Thymus (tissue), 11 donors: Measurements from ENCODE around the gene HS3ST3B1. TPM values are rescaled to one million over a fixed set of nuclear protein-coding genes. Genes with fewer than 3 reads are reported as not detected.
A peak's percentile ranks its signal among the peaks of the same experiment; 100 is the strongest.

Source experiments
- DNase-seq, 9 donors: peaks; one replicate each; pipeline ENCODE4 v3.0.0-alpha.2; 2013; ENCODE audit warnings: low spot score in 9 of 9, low read depth in 6 of 9, missing footprints in 1 of 9
- H3K27ac ChIP-seq, 2 donors: one replicate each; pipeline ENCODE4 v1.5.1; 2013; ENCODE audit warnings: control low read depth in 1 of 2, low read depth in 1 of 2, low read length in 1 of 2, mild to moderate bottlenecking in 1 of 2, moderate library complexity in 1 of 2
- H3K27me3 ChIP-seq, 2 donors: one replicate each; pipeline ENCODE4 v1.5.1; 2013; ENCODE audit warnings: low read length in 1 of 2; ENCODE audit not compliant: control insufficient read depth in 2 of 2, insufficient read depth in 1 of 2
- H3K36me3 ChIP-seq, 2 donors: one replicate each; pipeline ENCODE4 v1.5.1; 2013; ENCODE audit warnings: low read length in 1 of 2, mild to moderate bottlenecking in 1 of 2, moderate library complexity in 1 of 2; ENCODE audit not compliant: control insufficient read depth in 2 of 2, insufficient read depth in 2 of 2
- H3K4me1 ChIP-seq, 2 donors: one replicate each; pipeline ENCODE4 v1.5.1; 2013; ENCODE audit warnings: low read length in 2 of 2; ENCODE audit not compliant: control insufficient read depth in 2 of 2, insufficient read depth in 2 of 2
- H3K4me3 ChIP-seq, 2 donors: one replicate each; pipeline ENCODE4 v1.5.1; 2013; ENCODE audit warnings: low read length in 2 of 2, control low read depth in 1 of 2, mild to moderate bottlenecking in 1 of 2
- H3K9me3 ChIP-seq, 2 donors: one replicate each; pipeline ENCODE4 v1.5.1; 2013; ENCODE audit warnings: low read length in 1 of 2, mild to moderate bottlenecking in 1 of 2; ENCODE audit not compliant: control insufficient read depth in 2 of 2, insufficient read depth in 1 of 2
- WGBS: extraction: QIAGEN DNeasy Blood & Tissue Kit; methylation state at CpG from one replicate; pipeline ENCODE4 v1.1.7; 2013; 5-methylcytosine and 5-hydroxymethylcytosine counted together
- polyA plus RNA-seq: library from polyadenylated mRNA; stranded (reverse); fragments of 200-250 nt; gene quantifications from one replicate; pipeline ENCODE4 v1.2.3, GENCODE V29; 2013
- total RNA-seq: library from RNA; stranded (reverse); fragments of 120-200 nt; gene quantifications from one replicate; pipeline ENCODE4 v1.2.4, GENCODE V29; 2013
- donor health status: healthy.

Gene HS3ST3B1
- total and polyA plus RNA-seq, 2 donors: 5.8 to 6.3 TPM

- no peak for DNase-seq
- no peaks in the 10 kb centered on the region for H3K9me3 ChIP-seq
- H3K27me3 ChIP-seq: no peaks in the 10 kb centered on the region
- 94% methylated on average over 2 of the region's 2 CpGs for WGBS
- no peak overlapping the region for H3K27ac ChIP-seq
- peaks cover 0 to 5% of the 10 kb centered on the region in 2 donors for H3K4me1 ChIP-seq
- peaks cover 0 to 3% of the 10 kb centered on the region in 2 donors for H3K36me3 ChIP-seq
- no peak overlapping the region for H3K4me3 ChIP-seq
Observed at GRCh38 chr17:14354807-14355206, 53.9 kb downstream of the HS3ST3B1 start.

- H3K27me3 ChIP-seq: no peaks in the 10 kb centered on the region
- peaks cover 0 to 5% of the 10 kb centered on the region in 2 donors for H3K4me1 ChIP-seq
- DNase-seq: no peak
- H3K36me3 ChIP-seq: peaks cover 0 to 3% of the 10 kb centered on the region in 2 donors
- no peak overlapping the region for H3K4me3 ChIP-seq
- no peaks in the 10 kb centered on the region for H3K9me3 ChIP-seq
- H3K27ac ChIP-seq: no peak overlapping the region
Observed at GRCh38 chr17:14355556-14355955, 54.7 kb downstream of the HS3ST3B1 start.

- Histone ChIP-seq H3K27ac (no peak overlapping the region), H3K27me3 (no peaks in the 10 kb centered on the region), H3K4me3 (no peak overlapping the region), H3K4me1 (peaks cover 0 to 5% of the 10 kb centered on the region in 2 donors), H3K36me3 (no peaks in the 10 kb centered on the region), H3K9me3 (no peaks in the 10 kb centered on the region)
- peak in 5 of 9 donors; percentile 10 to 49 (median 18) for DNase-seq
- WGBS: 33% methylated on average over 8 of the region's 8 CpGs
Observed at GRCh38 chr17:14359163-14360020, 58.5 kb downstream of the HS3ST3B1 start.

- WGBS: 57% methylated on average over 4 of the region's 4 CpGs
- DNase-seq: no peak
- Histone ChIP-seq H3K9me3 (no peaks in the 10 kb centered on the region), H3K27ac (no peak overlapping the region), H3K4me3 (no peak overlapping the region), H3K27me3 (no peaks in the 10 kb centered on the region), H3K4me1 (peaks cover 0 to 5% of the 10 kb centered on the region in 2 donors), H3K36me3 (no peaks in the 10 kb centered on the region)
Observed at GRCh38 chr17:14360856-14361255, 60.0 kb downstream of the HS3ST3B1 start.

DNA sequence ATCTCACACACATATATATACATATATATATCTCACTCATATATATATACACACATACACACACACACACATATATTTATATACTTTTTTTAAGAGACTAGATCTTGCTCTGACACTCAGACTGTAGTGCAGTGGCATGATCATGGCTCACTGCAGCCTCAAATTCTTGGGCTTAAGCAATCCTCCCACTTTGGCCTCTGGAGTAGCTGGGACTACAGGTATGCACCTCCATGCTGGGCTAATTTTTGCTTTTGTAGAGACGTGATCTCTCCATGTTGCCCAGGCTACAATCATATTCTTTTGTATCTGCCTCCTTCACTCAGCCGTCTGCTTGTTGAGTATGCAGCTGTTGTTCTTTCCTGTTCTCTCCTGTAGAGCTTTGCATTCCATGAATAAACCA lies 60.6 kb downstream of the HS3ST3B1 start:
- Histone ChIP-seq H3K9me3 (no peaks in the 10 kb centered on the region), H3K4me3 (no peak overlapping the region), H3K27ac (no peak overlapping the region), H3K27me3 (no peaks in the 10 kb centered on the region), H3K36me3 (no peaks in the 10 kb centered on the region), H3K4me1 (peaks cover 0 to 5% of the 10 kb centered on the region in 2 donors)
- 95% methylated on average over 2 of the region's 2 CpGs for WGBS
- DNase-seq: no peak

DNA sequence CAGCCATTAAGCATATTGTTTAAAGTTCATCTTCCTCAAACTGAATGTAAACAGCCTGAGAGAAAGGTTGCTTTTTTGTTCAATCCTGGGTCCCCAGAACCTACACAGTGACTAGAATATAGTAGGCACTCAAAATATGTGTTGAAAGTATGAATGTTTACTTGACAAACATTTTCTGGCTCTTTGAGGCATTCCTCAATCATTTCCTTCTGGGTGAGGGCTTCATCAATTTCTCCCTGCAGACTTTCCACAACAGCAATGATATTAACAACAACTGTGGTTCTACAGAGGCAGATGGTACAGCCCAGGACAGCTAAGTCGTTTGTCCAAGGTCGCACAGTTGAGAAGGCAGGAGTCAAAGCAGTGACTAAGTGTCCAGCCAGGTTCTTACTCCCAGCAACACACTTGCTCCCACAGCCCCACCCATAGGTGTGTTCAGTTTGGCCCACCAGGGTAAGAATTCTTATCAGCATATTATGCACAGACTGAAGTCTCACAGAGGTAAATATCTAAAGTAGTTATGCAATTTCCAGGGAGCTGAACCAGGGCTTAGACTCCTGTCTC lies 61.1 kb downstream of the HS3ST3B1 start:
- H3K4me1 ChIP-seq: peaks cover 0 to 5% of the 10 kb centered on the region in 2 donors
- no peaks in the 10 kb centered on the region for H3K9me3 ChIP-seq
- H3K4me3 ChIP-seq: no peak overlapping the region
- DNase-seq: no peak
- H3K27me3 ChIP-seq: no peaks in the 10 kb centered on the region
- no peak overlapping the region for H3K27ac ChIP-seq
- no peaks in the 10 kb centered on the region for H3K36me3 ChIP-seq
- WGBS: 96% methylated on average over 2 of the region's 2 CpGs

DNA sequence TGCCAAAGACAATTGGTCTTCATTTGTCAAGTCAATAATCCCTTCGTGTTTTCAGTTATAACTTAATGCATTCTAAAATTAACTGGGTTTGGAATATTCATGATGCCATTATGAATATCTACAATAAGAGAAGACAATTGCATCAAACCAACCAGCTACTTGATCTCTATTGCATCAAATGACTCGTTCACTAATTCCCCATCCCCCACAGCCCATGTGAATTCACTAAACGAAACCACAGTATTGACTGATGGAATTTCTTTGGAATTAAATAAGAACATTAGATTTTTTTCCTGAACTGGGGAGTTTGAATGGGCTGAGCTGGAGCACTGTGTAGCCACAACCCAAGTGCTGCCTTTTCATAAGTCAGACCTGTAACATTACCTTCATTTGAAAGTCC lies 65.3 kb downstream of the HS3ST3B1 start:
- H3K27ac ChIP-seq: no peak overlapping the region
- no peaks in the 10 kb centered on the region for H3K36me3 ChIP-seq
- DNase-seq: no peak
- no peaks in the 10 kb centered on the region for H3K4me1 ChIP-seq
- H3K4me3 ChIP-seq: no peak overlapping the region
- 84% methylated on average over 3 of the region's 3 CpGs for WGBS
- H3K27me3 ChIP-seq: no peaks in the 10 kb centered on the region
- no peaks in the 10 kb centered on the region for H3K9me3 ChIP-seq

GRCh38 chr17:14372461-14372860 lies 71.6 kb downstream of the HS3ST3B1 start:
- 95% methylated on average over 6 of the region's 6 CpGs for WGBS
- Histone ChIP-seq H3K9me3 (no peaks in the 10 kb centered on the region), H3K36me3 (no peaks in the 10 kb centered on the region), H3K27me3 (no peaks in the 10 kb centered on the region), H3K4me3 (no peak overlapping the region), H3K27ac (no peak overlapping the region), H3K4me1 (no peaks in the 10 kb centered on the region)
- DNase-seq: no peak

DNA sequence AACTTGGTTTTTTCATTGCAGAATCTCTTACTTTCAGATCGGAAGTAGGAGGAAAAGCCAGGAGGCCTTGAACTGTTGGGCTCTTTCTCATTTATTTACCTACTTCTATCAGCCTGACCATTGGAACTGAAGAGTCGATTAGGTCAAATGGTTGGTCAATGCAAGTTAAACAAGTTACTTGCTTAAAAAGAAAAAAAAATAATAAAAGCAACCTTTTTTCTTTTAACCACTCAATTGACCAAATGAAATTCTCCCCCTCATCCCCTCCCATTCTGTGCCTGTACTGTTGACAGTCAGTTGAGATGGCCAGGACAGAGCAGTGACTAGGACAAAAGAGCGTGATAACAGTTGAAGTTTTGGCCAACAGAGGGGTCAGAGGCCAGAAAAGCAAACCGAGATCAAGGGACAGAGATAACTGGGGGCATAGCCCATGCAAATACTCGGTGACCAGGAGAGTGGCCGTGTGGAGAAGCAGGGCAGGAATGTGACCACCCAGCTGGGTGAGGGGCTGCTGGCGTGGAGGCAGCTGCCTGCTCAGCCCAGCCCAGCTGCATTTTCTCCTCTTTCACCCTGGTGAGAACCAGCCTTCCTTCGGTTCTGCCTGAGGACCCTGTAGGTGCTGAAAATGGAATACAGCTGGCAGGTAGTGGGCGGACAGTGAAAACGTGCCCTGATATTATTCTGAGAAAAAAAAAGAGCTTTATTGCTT lies 72.2 kb downstream of the HS3ST3B1 start:
- 95% methylated on average over 10 of the region's 10 CpGs for WGBS
- Histone ChIP-seq H3K4me3 (no peak overlapping the region), H3K27ac (no peak overlapping the region), H3K4me1 (no peaks in the 10 kb centered on the region), H3K36me3 (no peaks in the 10 kb centered on the region), H3K9me3 (no peaks in the 10 kb centered on the region), H3K27me3 (no peaks in the 10 kb centered on the region)
- no peak for DNase-seq
